Measurements from ENCODE around the gene DNAJC5G. TPM values are rescaled to one million over a fixed set of nuclear protein-coding genes. Genes with fewer than 3 reads are reported as not detected.
A peak's percentile ranks its signal among the peaks of the same experiment; 100 is the strongest.

Gene DNAJC5G
- total and polyA plus RNA-seq, 2 of the 13 experiments (the other 11 are each of a cell fraction or from before 2014, with no cell fraction given), result 0.05 TPM; not detected in 1

GRCh38 chr2:27322766-27323595 is 47.7 kb downstream of the DNAJC5G start, which contains the start of gene MPV17 (continued):
- no peak for TF ChIP-seq FOXM1 (CRISPR knock-in tag; IDR thresholded peaks at IDR 0.05)
- TF ChIP-seq NCOA1 (CRISPR knock-in tag; IDR thresholded peaks at IDR 0.05), result no peak; the same call in 1 of the 2 replicates
- TF ChIP-seq RNF2 (conservative IDR thresholded peaks at IDR 0.05; ENCODE audit: low read depth), result peak; percentile 64
- peak; percentile 80; the same call in 1 of the 2 replicates for TF ChIP-seq CHD2 (IDR thresholded peaks at IDR 0.05; ENCODE audit: low read depth, low read length)
- peak; percentile 86 for TF ChIP-seq RBFOX2 (IDR thresholded peaks at IDR 0.05; ENCODE audit: low read depth, low read length)
- peak; percentile 11; the same call in 1 of the 2 replicates for TF ChIP-seq ZBTB33 (CRISPR knock-in tag; IDR thresholded peaks at IDR 0.05)
- TF ChIP-seq KLF12 (CRISPR knock-in tag; IDR thresholded peaks at IDR 0.05; ENCODE audit: borderline replicate concordance), result no peak; the same call in 1 of the 2 replicates
- no peak for TF ChIP-seq ZNF121 (CRISPR knock-in tag; IDR thresholded peaks at IDR 0.05)
- peak; percentile 95 for TF ChIP-seq DRAP1 (CRISPR knock-in tag; IDR thresholded peaks at IDR 0.05)
- peak; percentile 86 for TF ChIP-seq ZGPAT (CRISPR knock-in tag; IDR thresholded peaks at IDR 0.05)
- TF ChIP-seq ZNF407 (CRISPR knock-in tag; IDR thresholded peaks at IDR 0.05; ENCODE audit: not compliant biosample characterization), result no peak
- TF ChIP-seq HNF4A (CRISPR knock-in tag; IDR thresholded peaks at IDR 0.05), result peak; percentile 38; the same call in 1 of the 2 replicates
- TF ChIP-seq NCOR1 (IDR thresholded peaks at IDR 0.05; ENCODE audit: borderline replicate concordance, low read length), result no peak; the same call in 1 of the 2 replicates
- TF ChIP-seq EP300 (IDR thresholded peaks at IDR 0.05; ENCODE audit: low read depth in 2 of 2, low read length in 2 of 2), result 0 out of 4 replicates have a peak, but pooled peaks of 1 of the 2 experiments have one; percentile 45
- TF ChIP-seq EP300 (CRISPR knock-in tag; IDR thresholded peaks at IDR 0.05; ENCODE audit: borderline replicate concordance), result no peak
- TF ChIP-seq MXD1 (CRISPR knock-in tag; IDR thresholded peaks at IDR 0.05), result peak; percentile 95
- no peak for TF ChIP-seq ARNT (IDR thresholded peaks at IDR 0.05)
